Neural crest cell (in vitro differentiated cells): ENCODE measurements around the gene PLIN3. TPM values are rescaled to one million over a fixed set of nuclear protein-coding genes. Genes with fewer than 3 reads are reported as not detected.
"Not testable (repeated sequence)": the region's sequence is repeated elsewhere in the genome, so short reads cannot be mapped to it uniquely, and the experiment has no call there.

Experiments used
- DNase-seq: peaks from one replicate; pipeline ENCODE4 v3.0.0; 2021; ENCODE audit warnings: low read depth, mixed read lengths, low spot score
- H3K27ac Mint-ChIP-seq: one replicate; pipeline ENCODE4 v1.8.0; 2021; ENCODE audit warnings: mild to moderate bottlenecking, mixed read lengths; ENCODE audit not compliant: unreplicated experiment
- H3K27me3 Mint-ChIP-seq: 2 replicates; pipeline ENCODE4 v1.8.0; 2021; ENCODE audit warnings: low read depth, mild to moderate bottlenecking, mixed read lengths
- H3K36me3 Mint-ChIP-seq: 2 replicates; pipeline ENCODE4 v1.8.0; 2021; ENCODE audit warnings: low read depth, mild to moderate bottlenecking, mixed read lengths
- H3K4me1 Mint-ChIP-seq: 2 replicates; pipeline ENCODE4 v1.8.0; 2021; ENCODE audit warnings: mixed read lengths
- H3K4me3 Mint-ChIP-seq: one replicate; pipeline ENCODE4 v1.8.0; 2021; ENCODE audit warnings: mild to moderate bottlenecking, mixed read lengths
- H3K9me3 Mint-ChIP-seq: 2 replicates; pipeline ENCODE4 v1.8.0; 2021; ENCODE audit warnings: mixed read lengths
- total RNA-seq: library from RNA; stranded (reverse); gene quantifications from 2 replicates; pipeline ENCODE4 v1.2.1, GENCODE V29; 2021
- TF ChIP-seq, protein P1 (sequence below): fragments of 200-600 bp; sonication (generic); conservative IDR thresholded peaks from 2 replicates; pipeline ENCODE4 v1.5.0; 2021; ENCODE audit warnings: antibody characterized with exemption, mild to moderate bottlenecking

PLIN3 gene
- total RNA-seq, 1 donor from 2014 or later, result 42.4 TPM

GRCh38 chr19:4897146-4897545 lies 29.7 kb upstream of the PLIN3 start:
- DNase-seq, result no peak
- H3K4me3 Mint-ChIP-seq, result no peak overlapping the region
- H3K36me3 Mint-ChIP-seq, result no peaks in the 10 kb centered on the region
- peaks cover 9% of the 10 kb centered on the region for H3K4me1 Mint-ChIP-seq
- H3K9me3 Mint-ChIP-seq, result no peaks in the 10 kb centered on the region
- H3K27ac Mint-ChIP-seq, result no peak overlapping the region
- no peaks in the 10 kb centered on the region for H3K27me3 Mint-ChIP-seq
- TF ChIP-seq, protein P1, sequence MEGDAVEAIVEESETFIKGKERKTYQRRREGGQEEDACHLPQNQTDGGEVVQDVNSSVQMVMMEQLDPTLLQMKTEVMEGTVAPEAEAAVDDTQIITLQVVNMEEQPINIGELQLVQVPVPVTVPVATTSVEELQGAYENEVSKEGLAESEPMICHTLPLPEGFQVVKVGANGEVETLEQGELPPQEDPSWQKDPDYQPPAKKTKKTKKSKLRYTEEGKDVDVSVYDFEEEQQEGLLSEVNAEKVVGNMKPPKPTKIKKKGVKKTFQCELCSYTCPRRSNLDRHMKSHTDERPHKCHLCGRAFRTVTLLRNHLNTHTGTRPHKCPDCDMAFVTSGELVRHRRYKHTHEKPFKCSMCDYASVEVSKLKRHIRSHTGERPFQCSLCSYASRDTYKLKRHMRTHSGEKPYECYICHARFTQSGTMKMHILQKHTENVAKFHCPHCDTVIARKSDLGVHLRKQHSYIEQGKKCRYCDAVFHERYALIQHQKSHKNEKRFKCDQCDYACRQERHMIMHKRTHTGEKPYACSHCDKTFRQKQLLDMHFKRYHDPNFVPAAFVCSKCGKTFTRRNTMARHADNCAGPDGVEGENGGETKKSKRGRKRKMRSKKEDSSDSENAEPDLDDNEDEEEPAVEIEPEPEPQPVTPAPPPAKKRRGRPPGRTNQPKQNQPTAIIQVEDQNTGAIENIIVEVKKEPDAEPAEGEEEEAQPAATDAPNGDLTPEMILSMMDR, result no peak

DNA sequence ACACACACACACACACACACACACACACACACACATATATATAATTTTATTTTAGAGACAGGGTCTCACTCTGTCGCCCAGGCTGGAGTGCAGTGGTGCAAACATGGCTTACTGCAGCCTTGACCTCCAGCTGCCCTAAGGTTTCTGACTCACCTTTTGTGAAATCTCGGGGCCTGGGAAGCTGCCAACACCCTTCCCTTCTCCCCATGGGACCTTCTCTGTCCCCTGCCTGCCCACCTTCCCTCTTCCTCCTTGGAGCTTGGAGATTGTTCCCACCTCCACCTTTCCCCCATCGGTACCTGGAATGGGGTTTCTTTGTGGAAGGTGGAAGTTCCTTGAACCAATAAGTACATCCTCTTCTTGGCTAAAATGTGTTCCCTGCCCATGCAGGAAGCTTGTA lies 28.9 kb upstream of the PLIN3 start:
- Mint-ChIP-seq H3K4me1 (peaks cover 9% of the 10 kb centered on the region), H3K27me3 (no peaks in the 10 kb centered on the region), H3K36me3 (no peaks in the 10 kb centered on the region), H3K4me3 (no peak overlapping the region), H3K27ac (no peak overlapping the region), H3K9me3 (no peaks in the 10 kb centered on the region)
- DNase-seq, result no peak
- TF ChIP-seq, protein P1, result no peak

DNA sequence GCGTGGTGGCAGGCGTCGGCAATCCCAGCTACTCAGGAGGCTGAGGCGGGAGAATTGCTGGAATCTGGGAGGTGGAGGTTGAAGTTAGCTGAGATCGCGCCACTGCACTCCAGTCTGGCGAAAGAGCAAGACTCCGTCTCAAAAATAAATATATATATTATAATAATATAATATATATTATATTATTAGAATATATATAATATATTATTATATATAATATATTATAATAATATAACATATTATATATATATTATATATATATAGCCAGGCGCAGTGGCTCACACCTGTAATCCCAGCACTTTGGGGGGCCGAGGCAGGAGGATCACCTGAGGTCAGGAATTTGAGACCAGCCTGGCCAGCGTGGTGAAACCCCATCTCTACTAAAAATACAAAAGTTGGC lies 25.5 kb upstream of the PLIN3 start:
- not testable (repeated sequence) for H3K27ac Mint-ChIP-seq, H3K4me1 Mint-ChIP-seq, H3K4me3 Mint-ChIP-seq, H3K27me3 Mint-ChIP-seq, H3K36me3 Mint-ChIP-seq, H3K9me3 Mint-ChIP-seq, DNase-seq

DNA sequence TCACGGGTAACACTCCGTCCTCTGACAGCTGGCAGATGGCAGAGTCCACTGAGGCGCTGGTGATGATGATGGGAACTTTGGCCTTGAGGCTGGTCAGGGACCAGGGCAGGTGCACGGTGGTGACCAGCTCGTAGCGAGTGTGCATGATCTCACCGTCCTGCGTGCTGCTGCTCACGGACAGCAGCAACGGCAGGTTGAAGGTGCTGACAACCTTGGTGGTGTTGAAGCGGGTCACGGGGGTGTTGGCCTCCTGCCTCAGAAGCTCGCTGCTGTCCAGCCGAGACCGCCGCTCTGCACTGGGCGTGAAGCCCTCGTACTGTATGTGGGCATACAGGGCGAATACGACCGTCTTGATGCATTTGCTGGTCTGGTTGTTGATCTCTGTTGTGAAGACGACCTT lies 23.6 kb upstream of the PLIN3 start:
- H3K27ac Mint-ChIP-seq, result no peak overlapping the region
- no peaks in the 10 kb centered on the region for H3K36me3 Mint-ChIP-seq
- no peaks in the 10 kb centered on the region for H3K27me3 Mint-ChIP-seq
- peaks cover 9% of the 10 kb centered on the region for H3K4me1 Mint-ChIP-seq
- H3K9me3 Mint-ChIP-seq, result no peaks in the 10 kb centered on the region
- H3K4me3 Mint-ChIP-seq, result no peak overlapping the region
- no peak for DNase-seq
- TF ChIP-seq, protein P1, result no peak

DNA sequence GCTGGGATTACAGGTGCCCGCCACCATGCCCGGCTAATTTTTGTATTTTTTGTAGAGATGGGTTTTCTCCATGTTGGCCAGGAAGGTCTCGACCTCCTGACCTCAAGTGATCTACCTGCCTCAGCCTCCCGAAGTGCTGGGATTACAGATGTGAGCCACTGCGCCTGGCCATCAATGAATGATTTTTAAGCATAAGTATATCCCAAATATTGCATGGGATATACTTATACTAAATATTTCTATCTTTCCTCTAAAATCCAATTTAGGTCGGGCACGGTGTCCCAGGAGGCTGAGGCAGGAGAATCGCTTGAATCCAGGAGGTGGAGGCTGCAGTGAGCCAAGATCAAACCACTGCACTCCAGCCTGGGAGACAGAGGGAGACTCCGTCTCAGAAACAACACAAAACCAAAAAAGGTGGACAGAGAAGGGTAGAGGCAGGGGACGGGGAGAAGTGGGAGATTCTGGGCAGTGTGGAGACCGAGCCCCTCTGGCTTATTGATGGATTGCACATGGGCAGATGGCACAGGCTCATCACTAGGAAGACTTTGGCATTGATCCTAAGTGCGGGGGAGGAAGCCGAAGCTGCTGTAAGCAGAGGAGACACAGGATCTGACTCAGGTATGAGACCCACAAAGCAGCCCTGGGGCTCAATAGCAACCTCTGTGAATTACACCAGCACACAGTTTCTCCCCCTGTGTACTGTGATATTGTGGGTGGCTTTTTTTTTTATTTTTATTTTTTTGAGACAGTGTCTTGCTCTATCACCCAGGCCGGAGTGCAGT lies 21.8 kb upstream of the PLIN3 start:
- Mint-ChIP-seq H3K36me3 (no peaks in the 10 kb centered on the region), H3K9me3 (no peaks in the 10 kb centered on the region), H3K27me3 (no peaks in the 10 kb centered on the region), H3K27ac (no peak overlapping the region), H3K4me3 (no peak overlapping the region), H3K4me1 (no peaks in the 10 kb centered on the region)
- DNase-seq, result no peak
- TF ChIP-seq, protein P1, result no peak

GRCh38 chr19:4887803-4888202 lies 20.3 kb upstream of the PLIN3 start:
- not testable (repeated sequence) for H3K36me3 Mint-ChIP-seq, H3K27me3 Mint-ChIP-seq, H3K4me3 Mint-ChIP-seq, H3K4me1 Mint-ChIP-seq, H3K9me3 Mint-ChIP-seq, H3K27ac Mint-ChIP-seq, DNase-seq

GRCh38 chr19:4884993-4885392 lies 17.5 kb upstream of the PLIN3 start:
- not testable (repeated sequence) for H3K36me3 Mint-ChIP-seq, H3K9me3 Mint-ChIP-seq, H3K27me3 Mint-ChIP-seq, DNase-seq, H3K4me1 Mint-ChIP-seq, H3K4me3 Mint-ChIP-seq, H3K27ac Mint-ChIP-seq

DNA sequence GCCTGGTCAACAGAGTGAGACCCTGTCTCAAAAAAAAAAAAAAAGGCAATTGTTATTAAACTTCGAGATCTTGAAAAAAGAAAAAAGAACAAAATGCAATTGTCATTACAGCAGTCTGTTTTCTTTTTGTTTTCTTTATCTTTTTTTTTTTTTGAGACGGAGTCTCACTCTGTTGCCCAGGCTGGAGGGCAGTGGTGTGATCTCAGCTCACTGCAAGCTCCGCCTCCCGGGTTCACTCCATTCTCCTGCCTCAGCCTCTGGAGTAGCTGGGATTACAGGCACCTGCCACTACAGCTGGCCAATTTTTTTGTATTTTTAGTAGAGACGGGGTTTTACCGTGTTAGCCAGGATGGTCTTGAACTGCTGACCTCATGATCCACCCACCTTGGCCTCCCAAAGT lies 15.4 kb upstream of the PLIN3 start:
- not testable (repeated sequence) for H3K27ac Mint-ChIP-seq, H3K27me3 Mint-ChIP-seq, H3K36me3 Mint-ChIP-seq, H3K4me1 Mint-ChIP-seq, H3K4me3 Mint-ChIP-seq, DNase-seq, H3K9me3 Mint-ChIP-seq
